Liver (tissue), 9 donors: ENCODE measurements around the gene MUCL3. TPM values are rescaled to one million over a fixed set of nuclear protein-coding genes. Genes with fewer than 3 reads are reported as not detected.
"Not testable (repeated sequence)": the region's sequence is repeated elsewhere in the genome, so short reads cannot be mapped to it uniquely, and the experiment has no call there.

Experiments
- DNase-seq: peaks from one replicate; pipeline ENCODE4 v3.0.0-alpha.2; 2017; ENCODE audit warnings: low spot score
- H3K27ac ChIP-seq, 2 donors: one replicate each; pipeline ENCODE4 v1.7.0; 2013; ENCODE audit warnings: inconsistent platforms in 2 of 2, low read length in 2 of 2, control low read depth in 1 of 2, low read depth in 1 of 2, mild to moderate bottlenecking in 1 of 2
- H3K27me3 ChIP-seq, 4 donors: one replicate each; pipeline versions ENCODE4 v1.6.1 to v1.7.0; 2013; ENCODE audit warnings: low read length in 3 of 4, inconsistent platforms in 1 of 4, mild to moderate bottlenecking in 1 of 4, moderate library complexity in 1 of 4; ENCODE audit not compliant: control insufficient read depth in 4 of 4, insufficient read depth in 4 of 4
- H3K36me3 ChIP-seq, 4 donors: one replicate each; pipeline versions ENCODE4 v1.6.1 to v1.7.0; 2013; ENCODE audit warnings: low read length in 3 of 4, mild to moderate bottlenecking in 3 of 4, low read depth in 1 of 4, moderate library complexity in 1 of 4; ENCODE audit not compliant: control insufficient read depth in 4 of 4, insufficient read depth in 3 of 4
- H3K4me1 ChIP-seq, 4 donors: one replicate each; pipeline versions ENCODE4 v1.6.1 to v1.7.0; 2013; ENCODE audit warnings: low read length in 3 of 4, mild to moderate bottlenecking in 3 of 4, moderate library complexity in 1 of 4; ENCODE audit not compliant: control insufficient read depth in 4 of 4, insufficient read depth in 4 of 4
- H3K4me3 ChIP-seq, 3 donors: one replicate each; pipeline versions ENCODE4 v1.6.1 to v1.7.0; 2013; ENCODE audit warnings: low read length in 3 of 3, control low read depth in 1 of 3, low read depth in 1 of 3, mild to moderate bottlenecking in 1 of 3
- H3K9ac ChIP-seq, 2 donors: one replicate each; pipeline ENCODE4 v1.7.0; 2013; ENCODE audit warnings: low read length in 2 of 2, mild to moderate bottlenecking in 2 of 2, moderate library complexity in 2 of 2, control low read depth in 1 of 2, low read depth in 1 of 2
- H3K9me3 ChIP-seq, 4 donors: one replicate each; pipeline versions ENCODE4 v1.6.1 to v1.7.0; 2013; ENCODE audit warnings: low read length in 3 of 4; ENCODE audit not compliant: control insufficient read depth in 4 of 4
- EGR1 ChIP-seq, 2 donors: IDR thresholded peaks; 2 replicates each; pipeline ENCODE4 v1.6.1; 2016 to 2018; ENCODE audit warnings: antibody characterized with exemption in 2 of 2, low read depth in 2 of 2
- FOXA1 ChIP-seq: IDR thresholded peaks from 2 replicates; pipeline ENCODE4 v1.6.1; 2016; ENCODE audit warnings: antibody characterized with exemption
- GABPA ChIP-seq, 2 donors: IDR thresholded peaks in 1 of 2; conservative IDR thresholded peaks in 1 of 2; 2 replicates each; pipeline ENCODE4 v1.6.1; 2016; ENCODE audit warnings: antibody characterized with exemption in 2 of 2, mild to moderate bottlenecking in 1 of 2, moderate library complexity in 1 of 2
- HNF4A ChIP-seq, 2 donors: conservative IDR thresholded peaks; 2 replicates each; pipeline ENCODE4 v1.6.1; 2016; ENCODE audit warnings: antibody characterized with exemption in 2 of 2, mild to moderate bottlenecking in 2 of 2
- HNF4G ChIP-seq: IDR thresholded peaks from 2 replicates; pipeline ENCODE4 v1.6.1; 2016; ENCODE audit warnings: antibody characterized with exemption
- NR2F2 ChIP-seq: IDR thresholded peaks from 2 replicates; pipeline ENCODE4 v1.6.1; 2016; ENCODE audit warnings: antibody characterized with exemption
- RAD21 ChIP-seq, 2 donors: IDR thresholded peaks; 2 replicates each; pipeline ENCODE4 v1.6.1; 2016; ENCODE audit warnings: antibody characterized with exemption in 2 of 2, mild to moderate bottlenecking in 2 of 2
- RXRA ChIP-seq, 2 donors: IDR thresholded peaks; 2 replicates each; pipeline ENCODE4 v1.6.1; 2017 to 2018; ENCODE audit warnings: antibody characterized with exemption in 2 of 2, mild to moderate bottlenecking in 1 of 2
- SP1 ChIP-seq: IDR thresholded peaks from 2 replicates; pipeline ENCODE4 v1.6.1; 2018; ENCODE audit warnings: antibody characterized with exemption, mild to moderate bottlenecking
- TAF1 ChIP-seq: conservative IDR thresholded peaks from 2 replicates; pipeline ENCODE4 v1.6.1; 2016; ENCODE audit warnings: antibody characterized with exemption, mild to moderate bottlenecking
- WGBS: extraction: QIAGEN DNeasy Blood & Tissue Kit; methylation state at CpG from one replicate; pipeline ENCODE4 v1.1.7; 2013; 5-methylcytosine and 5-hydroxymethylcytosine counted together
- polyA plus RNA-seq, 2 donors: library from polyadenylated mRNA; stranded (reverse) in 1 of 2; unstranded in 1 of 2; fragments of 200-250 nt in 1 of 2; fragments of >200 nt in 1 of 2; fragmentation: Nextera tagmentation in 1 of 2; extraction: Ambion mirVana in 1 of 2; gene quantifications; one replicate each; pipeline versions ENCODE4 v1.2.1 to v1.2.3, GENCODE V29; 2013 to 2015
- total RNA-seq, 2 donors: library from RNA; depleted of rRNA; stranded (reverse); fragments of >200 nt; gene quantifications; one replicate each; pipeline ENCODE4 v1.2.3, GENCODE V29; 2014
- TF ChIP-seq, protein P1 (sequence below): IDR thresholded peaks from 2 replicates; pipeline ENCODE4 v1.6.1; 2016; ENCODE audit warnings: antibody characterized with exemption
- TF ChIP-seq, protein P2 (sequence below): IDR thresholded peaks from 2 replicates; pipeline ENCODE4 v1.6.1; 2016; ENCODE audit warnings: antibody characterized with exemption, mild to moderate bottlenecking
- donor health status: healthy.
- donor health status: healthy.
- donor health status: healthy.
- donor health status: healthy.
- donor health status: healthy.

Gene MUCL3
- total and polyA plus RNA-seq, 4 donors, result under 0.01 TPM; not detected in 3

DNA sequence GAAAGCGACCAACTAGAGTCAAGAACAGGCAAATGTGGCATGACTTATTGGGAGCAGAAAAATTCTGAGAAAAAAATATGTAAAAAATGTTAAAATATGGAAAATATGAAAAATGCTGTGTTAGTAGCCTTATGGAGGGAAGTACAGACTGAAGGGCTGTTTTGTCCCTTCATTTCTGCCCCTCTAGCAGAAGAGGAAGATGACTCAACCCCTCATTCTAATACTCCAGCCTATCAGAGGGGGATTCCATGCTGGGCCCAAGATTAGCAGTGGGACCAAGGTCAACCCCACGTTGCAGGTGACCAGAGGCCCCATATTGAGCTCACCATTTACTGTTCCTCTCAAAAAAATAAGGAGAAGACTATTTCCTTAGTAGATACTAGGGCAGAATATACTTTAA, 51.1 kb downstream of the MUCL3 start:
- H3K4me1 ChIP-seq, result no peaks in the 10 kb centered on the region
- WGBS, result 66% methylated on average over 2 of the region's 2 CpGs
- no peaks in the 10 kb centered on the region for H3K9me3 ChIP-seq
- no peak overlapping the region for H3K4me3 ChIP-seq
- no peak overlapping the region for H3K9ac ChIP-seq
- TF ChIP-seq SP1 (no peak), GABPA (IDR thresholded peaks at IDR 0.05 in 1 of 2, conservative IDR thresholded peaks at IDR 0.05 in 1 of 2) (no peak)
- H3K27ac ChIP-seq, result no peak overlapping the region
- DNase-seq, result no peak
- H3K36me3 ChIP-seq, result no peaks in the 10 kb centered on the region
- no peaks in the 10 kb centered on the region for H3K27me3 ChIP-seq

DNA sequence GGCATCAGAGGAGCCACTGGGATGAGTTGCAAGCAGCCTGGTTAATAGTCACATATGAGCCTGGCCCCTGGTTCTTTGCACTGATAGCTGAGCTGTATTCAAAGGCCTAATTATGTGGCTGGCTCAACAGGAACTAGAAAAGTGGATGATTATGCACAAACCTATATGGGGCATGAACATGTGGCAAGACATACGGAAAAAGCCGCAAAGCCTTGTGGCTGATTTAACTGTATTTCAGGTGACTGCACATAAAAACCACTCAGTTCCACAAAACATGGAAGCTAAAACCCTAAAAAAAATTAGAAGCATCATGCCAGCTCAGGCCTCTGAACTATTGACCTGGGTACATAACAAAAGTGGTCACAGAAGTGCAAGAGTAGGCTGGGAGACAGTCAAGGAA, 56.5 kb downstream of the MUCL3 start:
- no peak for DNase-seq
- Histone ChIP-seq H3K9ac (no peak overlapping the region), H3K9me3 (no peaks in the 10 kb centered on the region), H3K36me3 (no peaks in the 10 kb centered on the region), H3K4me3 (no peak overlapping the region), H3K27ac (no peak overlapping the region), H3K27me3 (no peaks in the 10 kb centered on the region), H3K4me1 (no peaks in the 10 kb centered on the region)
- 93% methylated on average over 2 of the region's 2 CpGs for WGBS
- no peak for TF ChIP-seq NR2F2
- TF ChIP-seq FOXA1, result no peak
- TF ChIP-seq EGR1 (IDR thresholded peaks at IDR 0.05; ENCODE audit: low read depth in 2 of 2), result no peak
- no peak for TF ChIP-seq SP1
- no peak for TF ChIP-seq RAD21 (IDR thresholded peaks at IDR 0.05)
- TF ChIP-seq GABPA (IDR thresholded peaks at IDR 0.05 in 1 of 2, conservative IDR thresholded peaks at IDR 0.05 in 1 of 2), result no peak
- no peak for TF ChIP-seq TAF1
- TF ChIP-seq, protein P1, sequence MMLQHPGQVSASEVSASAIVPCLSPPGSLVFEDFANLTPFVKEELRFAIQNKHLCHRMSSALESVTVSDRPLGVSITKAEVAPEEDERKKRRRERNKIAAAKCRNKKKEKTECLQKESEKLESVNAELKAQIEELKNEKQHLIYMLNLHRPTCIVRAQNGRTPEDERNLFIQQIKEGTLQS, result no peak
- TF ChIP-seq RXRA (IDR thresholded peaks at IDR 0.05), result no peak

DNA sequence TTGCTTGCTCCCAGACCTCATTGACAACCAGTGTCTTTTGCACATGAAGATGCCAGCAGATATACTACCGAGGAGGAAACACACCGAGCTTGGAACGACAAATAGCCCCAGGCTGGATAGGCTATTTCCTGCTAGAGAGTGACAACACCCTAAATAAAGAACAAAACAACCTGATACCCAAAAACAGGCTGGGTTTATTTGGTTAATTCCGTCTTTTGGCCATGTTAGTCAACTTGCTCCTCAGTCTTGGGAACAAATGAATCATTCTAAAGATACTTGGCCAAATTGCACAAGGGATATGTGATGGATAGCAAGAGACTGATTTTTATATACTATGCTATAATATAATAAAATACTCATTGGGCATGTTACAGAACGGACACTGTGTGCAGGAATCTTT, 58.0 kb downstream of the MUCL3 start:
- H3K27me3 ChIP-seq, result no peaks in the 10 kb centered on the region
- no peaks in the 10 kb centered on the region for H3K9me3 ChIP-seq
- H3K36me3 ChIP-seq, result no peaks in the 10 kb centered on the region
- DNase-seq, result no peak
- H3K9ac ChIP-seq, result no peak overlapping the region
- TF ChIP-seq SP1, result no peak
- no peak for TF ChIP-seq RAD21 (IDR thresholded peaks at IDR 0.05)
- no peak for TF ChIP-seq HNF4G
- TF ChIP-seq EGR1 (IDR thresholded peaks at IDR 0.05; ENCODE audit: low read depth in 2 of 2), result no peak
- TF ChIP-seq, protein P2, sequence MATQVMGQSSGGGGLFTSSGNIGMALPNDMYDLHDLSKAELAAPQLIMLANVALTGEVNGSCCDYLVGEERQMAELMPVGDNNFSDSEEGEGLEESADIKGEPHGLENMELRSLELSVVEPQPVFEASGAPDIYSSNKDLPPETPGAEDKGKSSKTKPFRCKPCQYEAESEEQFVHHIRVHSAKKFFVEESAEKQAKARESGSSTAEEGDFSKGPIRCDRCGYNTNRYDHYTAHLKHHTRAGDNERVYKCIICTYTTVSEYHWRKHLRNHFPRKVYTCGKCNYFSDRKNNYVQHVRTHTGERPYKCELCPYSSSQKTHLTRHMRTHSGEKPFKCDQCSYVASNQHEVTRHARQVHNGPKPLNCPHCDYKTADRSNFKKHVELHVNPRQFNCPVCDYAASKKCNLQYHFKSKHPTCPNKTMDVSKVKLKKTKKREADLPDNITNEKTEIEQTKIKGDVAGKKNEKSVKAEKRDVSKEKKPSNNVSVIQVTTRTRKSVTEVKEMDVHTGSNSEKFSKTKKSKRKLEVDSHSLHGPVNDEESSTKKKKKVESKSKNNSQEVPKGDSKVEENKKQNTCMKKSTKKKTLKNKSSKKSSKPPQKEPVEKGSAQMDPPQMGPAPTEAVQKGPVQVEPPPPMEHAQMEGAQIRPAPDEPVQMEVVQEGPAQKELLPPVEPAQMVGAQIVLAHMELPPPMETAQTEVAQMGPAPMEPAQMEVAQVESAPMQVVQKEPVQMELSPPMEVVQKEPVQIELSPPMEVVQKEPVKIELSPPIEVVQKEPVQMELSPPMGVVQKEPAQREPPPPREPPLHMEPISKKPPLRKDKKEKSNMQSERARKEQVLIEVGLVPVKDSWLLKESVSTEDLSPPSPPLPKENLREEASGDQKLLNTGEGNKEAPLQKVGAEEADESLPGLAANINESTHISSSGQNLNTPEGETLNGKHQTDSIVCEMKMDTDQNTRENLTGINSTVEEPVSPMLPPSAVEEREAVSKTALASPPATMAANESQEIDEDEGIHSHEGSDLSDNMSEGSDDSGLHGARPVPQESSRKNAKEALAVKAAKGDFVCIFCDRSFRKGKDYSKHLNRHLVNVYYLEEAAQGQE, result no peak
- no peak for TF ChIP-seq HNF4A (conservative IDR thresholded peaks at IDR 0.05)
- no peak overlapping the region for H3K27ac ChIP-seq
- 74% methylated on average over 5 of the region's 5 CpGs for WGBS
- H3K4me3 ChIP-seq, result no peak overlapping the region
- no peaks in the 10 kb centered on the region for H3K4me1 ChIP-seq

DNA sequence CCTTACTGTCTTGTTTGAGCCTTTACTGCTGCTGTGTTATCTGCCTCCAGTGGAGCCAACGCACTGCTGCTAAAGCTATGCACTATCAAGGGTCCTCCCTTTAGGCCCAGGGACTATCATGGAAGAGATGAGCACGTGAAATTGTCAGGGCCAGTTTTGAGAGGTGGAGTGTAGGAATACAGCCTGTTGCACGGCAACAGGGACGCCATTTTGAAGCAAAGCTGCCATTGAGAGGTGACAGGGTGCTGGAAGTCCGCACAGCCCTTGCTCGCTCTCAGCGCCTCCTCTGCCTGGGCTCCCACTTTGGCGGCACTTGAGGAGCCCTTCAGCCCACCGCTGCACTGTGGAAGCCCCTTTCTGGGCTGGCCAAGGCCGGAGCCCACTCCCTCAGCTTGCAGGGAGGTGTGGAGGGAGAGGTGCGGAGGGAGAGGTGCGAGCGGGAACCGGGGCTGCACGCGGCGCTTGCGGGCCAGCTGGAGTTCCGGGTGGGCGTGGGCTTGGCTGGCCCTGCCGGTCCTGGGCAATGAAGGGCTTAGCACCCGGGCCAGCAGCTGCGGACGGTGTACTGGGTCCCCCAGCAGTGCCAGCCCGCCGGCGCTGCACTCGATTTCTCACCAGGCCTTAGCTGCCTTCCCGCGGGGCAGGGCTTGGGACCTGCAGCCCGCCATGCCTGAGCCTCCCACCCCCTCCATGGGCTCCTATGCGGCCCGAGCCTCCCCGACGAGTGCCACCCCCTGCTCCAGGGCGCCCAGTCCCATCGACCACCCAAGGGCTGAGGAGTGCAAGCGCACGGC, 59.5 kb downstream of the MUCL3 start:
- not testable (repeated sequence) for H3K9me3 ChIP-seq, DNase-seq, H3K27ac ChIP-seq, H3K9ac ChIP-seq, H3K4me1 ChIP-seq, H3K36me3 ChIP-seq, H3K4me3 ChIP-seq, H3K27me3 ChIP-seq
- 95% methylated on average over 35 of the region's 39 CpGs for WGBS
